ENCODE data around the gene LRP5.
"Not testable (repeated sequence)": the region's sequence is repeated elsewhere in the genome, so short reads cannot be mapped to it uniquely, and the experiment has no call there.

Gene LRP5

DNA sequence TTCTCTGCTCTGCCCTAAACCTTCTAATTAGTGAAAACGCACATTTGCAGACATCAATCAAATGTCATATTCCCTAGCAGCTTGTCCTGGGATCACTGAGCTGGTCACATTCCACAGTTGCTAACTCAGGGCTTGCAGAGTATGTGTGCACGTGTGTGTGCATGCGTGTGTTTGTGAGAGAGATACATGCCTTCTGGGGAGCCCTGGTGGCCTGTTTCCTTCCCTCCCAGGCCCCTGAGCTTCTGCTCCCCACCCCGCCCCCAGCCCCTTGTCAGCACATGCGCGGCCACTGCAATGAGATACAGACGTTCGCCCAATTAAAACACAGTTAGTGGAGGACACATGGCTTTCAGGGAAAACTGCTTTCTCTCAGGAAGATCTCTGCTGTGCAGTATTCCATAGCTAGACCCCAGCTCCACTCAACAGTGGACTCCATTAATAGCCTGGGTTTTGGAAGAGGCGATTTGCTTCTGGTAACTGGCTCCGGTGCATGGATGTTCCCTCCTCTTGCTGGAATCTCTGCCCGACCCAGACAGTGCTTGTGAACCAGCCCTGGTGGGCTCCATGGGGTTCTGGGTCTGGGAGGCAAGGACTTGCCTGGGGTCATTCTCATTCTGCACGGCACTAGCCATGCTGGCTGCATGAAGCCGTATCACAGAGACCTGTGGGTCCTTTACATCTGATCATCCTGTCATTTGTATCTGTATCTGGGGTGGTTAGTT, 17.7 kb downstream of the LRP5 start:
- no peak for DNase-seq

DNA sequence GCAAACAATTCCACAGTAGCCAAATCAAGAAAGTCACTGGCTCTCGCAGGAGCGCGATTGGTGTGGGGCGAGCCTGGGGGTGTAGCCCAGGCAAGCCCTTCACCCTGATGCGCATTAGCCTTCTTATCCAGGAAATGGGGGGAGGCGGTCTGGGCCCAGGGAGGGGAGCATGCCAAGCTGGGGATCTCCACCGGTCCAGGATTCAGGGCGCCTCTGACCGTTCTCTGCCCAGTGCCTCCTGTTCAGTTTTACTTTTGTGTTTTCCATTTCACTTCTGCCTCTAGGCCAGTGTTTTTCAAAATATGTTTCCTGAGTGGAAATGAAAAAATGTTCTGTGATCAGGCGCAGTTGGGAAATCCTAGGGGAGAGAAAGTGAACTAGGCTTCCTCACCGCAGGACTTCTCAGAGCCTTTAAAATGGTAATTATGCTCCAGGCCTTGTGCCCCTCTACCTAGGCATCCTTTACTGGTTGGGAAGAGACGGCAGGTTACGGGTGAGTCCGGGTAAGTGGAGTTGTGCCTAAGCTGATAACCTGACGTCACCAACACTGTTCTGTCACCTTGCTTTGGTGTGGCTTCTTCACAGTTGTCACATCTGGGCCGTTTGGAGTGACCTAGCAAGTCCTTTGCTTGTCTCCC, 18.4 kb downstream of the LRP5 start:
- no peak for DNase-seq

DNA sequence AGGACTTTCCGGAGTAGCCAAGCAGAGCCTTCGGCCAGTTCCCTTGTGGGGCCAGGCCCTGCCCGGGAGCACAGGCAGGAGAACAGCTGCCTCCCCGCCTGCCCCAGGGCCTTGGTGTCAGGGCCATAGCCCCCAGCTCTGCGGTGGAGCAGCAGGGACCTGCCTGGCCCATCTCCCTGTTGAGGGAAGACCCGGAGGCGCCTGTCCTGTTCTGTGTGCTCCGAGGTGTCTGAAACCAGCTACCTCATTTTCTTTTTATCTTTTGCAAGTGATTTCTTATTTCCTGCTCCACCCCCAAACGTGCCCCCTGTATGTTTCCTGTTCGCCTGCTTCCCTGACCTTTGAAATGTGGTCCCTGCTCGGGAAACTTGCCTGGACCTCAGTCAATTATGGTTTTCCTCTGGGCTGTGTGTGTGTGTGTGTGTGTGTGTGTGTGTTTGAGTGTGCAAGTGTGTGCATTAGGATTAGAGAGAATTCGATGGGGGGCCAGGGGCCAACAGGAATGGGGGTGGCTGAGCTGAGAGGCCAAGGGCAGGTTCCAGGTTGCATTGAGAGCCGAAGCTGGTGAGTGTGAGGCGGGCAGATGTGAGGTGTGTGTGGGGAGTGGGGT, 19.1 kb downstream of the LRP5 start:
- DNase-seq = no peak

DNA sequence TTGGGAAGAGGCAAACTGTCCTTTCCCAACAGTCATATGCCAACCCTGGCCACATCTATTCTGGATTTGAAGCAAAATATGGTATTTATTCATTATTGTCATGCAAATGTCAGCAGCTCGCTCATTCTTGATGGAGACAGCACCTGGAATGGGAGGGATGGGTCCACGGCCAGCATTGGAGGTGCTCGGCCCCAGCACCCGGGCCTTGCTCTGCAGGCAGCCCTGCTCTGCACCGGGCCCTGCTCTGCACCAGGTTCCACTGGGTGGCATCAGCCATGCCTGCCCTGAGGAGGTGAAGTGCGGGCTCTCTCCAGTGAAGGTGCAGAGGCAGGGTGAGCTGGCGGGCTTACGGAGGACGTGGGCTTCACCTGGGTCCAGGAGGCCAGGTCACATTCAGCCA, 19.8 kb downstream of the LRP5 start:
- DNase-seq = no peak

- no peak for DNase-seq
These were observed 20.8 kb downstream of the LRP5 start for GRCh38 chr11:68333173-68333572.

- DNase-seq = no peak
These were observed 22.5 kb downstream of the LRP5 start for GRCh38 chr11:68334923-68335322.

GRCh38 chr11:68335683-68336082, 23.3 kb downstream of the LRP5 start:
- no peak for DNase-seq

- DNase-seq = no peak
These were observed 24.3 kb downstream of the LRP5 start for GRCh38 chr11:68336716-68337115.

- DNase-seq = no peak
These were observed 25.0 kb downstream of the LRP5 start for GRCh38 chr11:68337399-68337835.

DNA sequence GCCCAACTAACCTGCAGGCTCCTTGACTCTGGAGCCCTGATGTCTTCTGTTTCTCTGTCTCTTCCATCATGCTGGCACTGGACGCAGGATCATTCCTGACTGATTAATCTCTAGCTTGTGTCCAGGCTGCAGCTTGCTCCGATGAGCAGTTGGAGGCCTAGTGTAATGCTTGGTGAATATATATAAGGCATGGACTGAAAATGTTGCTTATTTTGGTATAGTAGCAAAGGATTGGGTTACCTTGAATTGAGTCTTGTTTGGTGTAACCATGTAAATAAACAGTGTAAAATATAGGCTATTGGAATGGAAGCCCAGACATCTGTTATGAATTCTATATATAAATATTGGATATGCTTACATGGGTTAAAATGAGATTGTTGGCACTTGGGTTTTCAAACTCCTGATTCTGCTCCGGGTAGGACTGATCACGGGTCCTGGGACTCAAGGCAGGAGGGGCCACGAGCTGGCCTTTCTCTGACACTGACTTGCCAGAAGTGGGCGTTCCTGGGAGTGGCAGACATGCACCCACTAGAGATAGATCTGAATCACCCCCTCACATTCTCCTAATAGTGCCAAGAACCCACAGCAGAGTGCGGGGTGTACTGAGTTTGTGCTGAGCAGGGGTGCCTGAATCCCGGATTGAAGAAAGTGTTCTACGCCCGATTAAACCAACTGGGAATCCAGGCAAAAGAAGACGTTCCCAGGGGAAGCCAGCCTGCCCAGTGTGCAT, 25.8 kb downstream of the LRP5 start:
- no peak for DNase-seq

GRCh38 chr11:68340003-68340767, 27.8 kb downstream of the LRP5 start:
- DNase-seq = no peak

- no peak for DNase-seq
These were observed 28.6 kb downstream of the LRP5 start for GRCh38 chr11:68340784-68341556.

DNA sequence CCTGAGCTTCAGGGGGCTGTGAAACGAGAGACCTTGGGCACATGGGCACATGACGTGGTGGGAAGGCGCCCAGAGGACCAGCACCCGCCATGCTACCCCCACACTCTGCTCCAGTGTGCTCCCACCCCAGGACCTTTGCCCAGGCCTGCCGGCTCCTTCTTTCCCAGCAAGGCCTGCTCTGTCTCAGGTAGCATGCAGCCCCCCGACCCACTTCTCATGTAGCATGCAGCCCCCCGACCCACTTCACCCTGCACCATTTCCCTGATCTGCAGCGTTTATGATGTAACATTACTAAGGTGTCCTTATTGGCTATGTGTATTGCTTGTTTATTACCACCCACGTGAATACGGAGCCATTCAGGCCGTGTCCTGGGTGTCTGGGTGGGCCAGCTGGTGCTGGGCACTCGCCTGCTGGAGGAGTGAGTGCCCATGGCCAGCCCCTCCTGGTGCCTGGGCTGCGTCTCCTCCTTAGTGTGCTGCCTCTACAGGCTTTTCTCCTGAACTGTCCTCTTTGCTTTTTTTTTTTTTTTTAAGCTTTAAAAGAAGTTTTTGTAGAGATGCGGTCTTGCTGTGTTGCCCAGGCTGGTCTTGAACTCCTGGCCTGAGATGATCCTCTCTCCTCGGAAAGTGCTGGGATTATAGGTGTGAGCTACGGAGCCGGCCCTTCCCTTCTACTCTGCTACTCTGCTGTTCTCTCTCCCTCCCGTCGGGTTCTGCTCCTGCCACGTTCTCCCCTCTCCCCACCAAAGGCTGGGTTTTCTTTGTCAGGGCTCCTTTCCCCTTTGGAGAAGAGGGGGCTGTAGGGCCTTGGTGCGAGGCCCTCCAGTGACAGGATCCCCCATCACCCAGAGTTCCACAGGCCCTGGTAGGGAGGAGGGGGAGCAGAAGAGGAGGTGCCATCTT, 29.4 kb downstream of the LRP5 start:
- DNase-seq = no peak

DNA sequence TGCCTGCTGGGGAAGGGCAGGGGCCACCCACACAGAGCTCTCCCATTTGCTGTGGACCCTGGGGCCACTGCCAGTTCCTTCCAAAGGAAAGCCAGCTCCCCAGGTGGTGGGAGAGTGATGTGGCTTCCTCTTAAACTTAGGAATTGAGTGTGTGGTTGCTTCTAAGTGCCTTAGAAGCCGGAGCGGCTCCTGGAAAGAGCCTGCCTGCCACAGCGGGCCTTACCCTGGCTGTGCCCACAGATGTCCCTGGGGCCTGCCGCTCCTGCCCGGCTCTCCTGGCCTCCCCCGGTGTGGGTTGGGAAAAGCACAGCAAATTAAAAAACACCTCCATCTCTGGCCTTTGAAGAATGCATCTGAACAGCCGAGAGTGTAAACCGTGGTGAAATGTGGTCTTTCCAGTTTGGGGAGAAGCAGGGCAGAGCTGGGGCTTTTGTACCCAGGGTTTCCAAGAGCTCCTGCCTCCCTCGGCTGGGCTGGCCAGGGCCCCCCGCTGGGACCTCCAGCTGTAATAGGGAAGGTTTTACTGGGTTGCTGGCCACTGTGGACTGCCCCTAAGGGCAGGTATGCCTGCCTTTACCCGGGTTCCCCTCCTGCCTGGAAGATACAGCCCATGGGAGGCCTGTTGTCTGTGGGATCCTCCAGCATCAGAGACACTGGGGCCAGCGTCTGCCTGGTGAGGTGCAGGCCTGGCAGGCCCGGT, 30.2 kb downstream of the LRP5 start:
- no peak for DNase-seq

DNA sequence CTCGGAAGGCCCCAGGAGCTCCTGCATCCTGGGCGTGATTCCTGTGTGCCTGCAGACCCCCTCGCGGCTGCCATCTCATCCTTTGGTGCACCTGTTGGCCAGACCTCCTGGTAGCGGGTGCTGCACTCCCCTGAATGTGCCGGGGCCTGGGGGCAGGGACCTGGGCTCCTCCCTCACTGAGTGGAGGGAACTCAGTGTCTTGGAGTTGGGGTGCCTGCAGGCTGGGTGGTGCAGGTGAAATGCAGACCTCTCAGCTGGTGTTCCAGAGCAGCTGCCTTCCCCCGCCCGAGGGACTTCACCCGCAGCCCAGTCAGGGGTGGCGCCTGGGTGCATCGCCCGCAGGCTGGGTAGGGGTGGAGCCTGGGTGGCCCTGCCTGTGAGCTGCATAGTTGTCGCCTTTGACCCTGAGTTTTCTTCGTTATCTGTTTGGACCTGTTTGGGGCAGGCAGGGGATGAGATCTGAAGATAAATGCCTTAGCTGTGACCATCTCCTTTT, 31.4 kb downstream of the LRP5 start:
- no peak for DNase-seq

GRCh38 chr11:68344821-68345220, 32.4 kb downstream of the LRP5 start:
- DNase-seq = not testable (repeated sequence)

GRCh38 chr11:68345776-68346461, 33.5 kb downstream of the LRP5 start:
- DNase-seq = no peak

DNA sequence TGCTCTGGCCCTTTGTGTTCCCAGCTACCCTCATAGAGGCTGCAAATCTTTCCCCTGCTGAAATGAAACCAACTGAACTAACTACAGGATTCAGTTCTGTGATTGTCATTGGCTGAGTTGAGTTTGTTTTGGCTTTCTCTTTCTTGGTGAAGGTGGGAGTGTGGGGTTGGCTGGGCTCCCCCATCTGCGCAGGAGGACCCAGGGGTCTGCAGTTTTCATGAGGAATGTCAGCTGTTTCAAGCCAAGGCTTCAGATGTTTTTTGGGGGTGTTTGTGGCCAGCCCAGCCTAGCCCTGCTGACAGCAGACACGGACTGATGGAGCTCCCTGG, 34.0 kb downstream of the LRP5 start:
- DNase-seq = no peak

DNA sequence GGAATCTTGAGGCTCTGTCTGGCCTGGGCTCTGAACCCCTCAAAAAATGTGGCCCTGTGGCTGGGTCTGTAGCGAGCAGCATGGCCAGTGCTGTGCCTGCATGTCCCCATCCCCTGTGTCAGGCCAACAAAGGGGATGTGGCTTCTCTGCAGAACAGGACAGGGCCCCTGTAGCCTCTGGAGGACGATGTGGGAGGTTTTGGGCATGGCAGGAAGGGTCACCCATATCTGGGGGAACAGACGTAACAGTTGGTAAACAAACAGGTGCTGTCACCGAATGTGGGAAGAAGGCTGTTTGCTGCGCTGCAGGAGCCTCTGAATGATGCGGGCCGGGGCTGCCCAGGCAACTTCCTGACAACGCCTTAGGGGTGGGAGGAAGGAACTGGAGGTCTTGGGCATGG, 35.0 kb downstream of the LRP5 start:
- no peak for DNase-seq

DNA sequence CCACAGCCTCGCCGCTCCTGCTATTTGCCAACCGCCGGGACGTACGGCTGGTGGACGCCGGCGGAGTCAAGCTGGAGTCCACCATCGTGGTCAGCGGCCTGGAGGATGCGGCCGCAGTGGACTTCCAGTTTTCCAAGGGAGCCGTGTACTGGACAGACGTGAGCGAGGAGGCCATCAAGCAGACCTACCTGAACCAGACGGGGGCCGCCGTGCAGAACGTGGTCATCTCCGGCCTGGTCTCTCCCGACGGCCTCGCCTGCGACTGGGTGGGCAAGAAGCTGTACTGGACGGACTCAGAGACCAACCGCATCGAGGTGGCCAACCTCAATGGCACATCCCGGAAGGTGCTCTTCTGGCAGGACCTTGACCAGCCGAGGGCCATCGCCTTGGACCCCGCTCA, 35.5 kb downstream of the LRP5 start:
- no peak for DNase-seq

Data from stimulated activated CD4-positive, alpha-beta T cell treated with anti-CD3 and anti-CD28 coated beads, Interleukin-4, amount 100 ng/mL, for 1 hour (primary cell).